ENCODE results near the gene BMERB1.

Gene BMERB1

DNA sequence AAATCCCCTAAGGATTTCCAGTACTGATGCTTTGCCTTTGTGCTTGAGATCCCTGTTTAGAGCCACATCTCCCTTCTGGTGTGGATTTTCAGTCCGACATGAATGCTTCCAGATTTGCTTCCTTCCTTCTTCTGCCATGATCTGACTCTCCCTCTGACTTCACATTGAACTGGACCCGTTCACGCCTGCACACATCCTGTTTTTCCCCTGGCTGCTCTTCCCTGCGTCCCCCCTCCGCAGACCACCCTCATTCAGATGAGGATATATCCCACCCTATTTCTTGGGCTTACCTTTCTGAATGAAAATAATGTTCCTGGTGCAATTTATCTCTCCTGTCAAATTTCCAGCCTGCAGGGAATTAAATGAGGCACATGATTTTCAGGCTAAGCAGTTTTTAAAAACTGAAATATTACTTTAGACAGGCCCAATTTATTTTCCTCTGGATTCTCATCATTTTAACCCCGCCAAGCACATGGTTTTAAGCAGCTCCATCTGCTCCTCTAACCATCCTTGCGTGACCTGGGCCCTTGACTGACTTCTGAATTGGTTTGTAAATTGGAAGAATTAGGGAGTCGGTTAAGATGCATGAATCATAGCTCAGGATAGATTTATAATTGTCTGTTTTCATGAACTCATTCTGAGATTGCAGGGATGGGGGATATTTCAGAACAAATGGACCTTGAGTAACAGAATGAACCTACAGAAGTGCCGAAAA, 59.2 kb downstream of the BMERB1 start:
- no peak for DNase-seq (ENCODE audit: extremely low read depth in 1 of 2, low read depth in 1 of 2)

DNA sequence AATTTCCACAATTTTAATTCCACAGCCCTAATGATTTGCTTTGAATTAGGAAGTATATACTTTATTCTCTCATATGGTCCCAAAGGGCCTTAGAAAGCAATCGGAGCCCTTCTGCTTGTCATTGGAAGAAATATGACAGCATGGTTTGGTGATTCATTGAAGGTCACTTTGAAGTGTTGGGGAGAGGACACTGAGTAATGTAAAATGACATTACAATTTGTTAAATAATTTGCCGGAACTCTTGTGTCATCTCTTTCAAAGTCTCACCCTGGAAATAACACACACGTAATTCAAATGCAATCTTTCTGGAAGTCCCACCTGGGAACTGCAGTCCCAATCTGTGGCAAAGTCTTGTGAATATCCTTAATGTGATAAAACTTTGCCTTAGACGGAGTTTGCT, 59.8 kb downstream of the BMERB1 start:
- DNase-seq (ENCODE audit: extremely low read depth in 1 of 2, low read depth in 1 of 2) = no peak

DNA sequence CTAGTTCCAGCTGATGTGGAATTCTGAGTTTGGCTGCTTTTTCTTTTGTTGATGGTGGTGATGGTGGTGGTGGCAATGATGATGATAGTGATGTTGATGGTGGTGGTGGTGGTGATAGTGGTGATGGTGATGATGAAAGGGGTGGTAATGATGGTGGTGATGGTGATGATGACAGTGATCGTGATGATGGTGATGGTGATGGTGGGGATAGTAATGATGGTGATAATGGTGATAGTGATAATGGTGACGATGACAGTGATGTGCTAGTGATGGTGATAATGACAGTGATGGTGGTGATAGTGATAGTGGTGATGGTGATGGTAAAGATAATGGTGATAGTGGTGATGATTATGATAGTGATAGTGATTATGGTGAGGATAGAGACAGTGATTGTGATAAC, 61.5 kb downstream of the BMERB1 start:
- DNase-seq (ENCODE audit: extremely low read depth in 1 of 2, low read depth in 1 of 2) = no peak

DNA sequence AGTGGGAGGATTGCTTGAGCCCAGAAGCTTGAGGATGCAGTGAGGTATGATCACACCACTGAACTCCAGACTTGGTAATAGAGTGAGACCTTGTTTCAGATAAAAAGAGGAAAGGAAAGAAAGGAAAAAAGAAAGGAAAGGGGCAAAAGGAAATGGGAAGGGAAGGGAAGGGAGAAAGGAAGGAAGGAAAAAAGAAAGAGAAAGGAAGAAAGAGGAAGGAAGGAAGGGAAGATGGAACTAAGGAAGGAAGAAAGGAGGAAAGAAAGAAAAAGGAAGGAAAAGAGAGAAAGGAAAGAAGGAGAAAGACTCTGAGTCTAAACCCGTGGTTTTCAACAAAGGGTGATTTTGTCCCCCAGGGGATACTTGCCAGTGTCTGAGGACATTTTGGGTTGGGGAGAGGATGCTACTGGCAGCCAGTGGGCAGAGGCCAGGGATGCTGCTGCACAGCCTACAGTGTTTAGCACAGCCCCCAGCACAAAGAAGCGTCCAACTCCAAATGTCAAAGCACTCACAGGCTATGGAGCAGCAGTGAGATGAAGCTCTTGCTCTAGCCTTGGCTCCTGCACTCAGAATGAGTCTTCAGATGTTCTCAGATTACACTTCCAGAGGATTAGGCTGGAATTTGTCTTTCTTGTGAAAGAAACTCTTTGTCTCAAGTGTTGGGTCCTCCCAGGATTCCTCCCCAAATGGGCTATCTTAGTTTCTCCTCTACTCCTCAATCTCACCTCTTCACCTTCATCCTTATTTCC, 64.2 kb downstream of the BMERB1 start:
- DNase-seq (ENCODE audit: extremely low read depth in 1 of 2, low read depth in 1 of 2) = no peak

GRCh38 chr16:15502041-15502725, 67.8 kb downstream of the BMERB1 start:
- DNase-seq (ENCODE audit: extremely low read depth in 1 of 2, low read depth in 1 of 2) = no peak

DNA sequence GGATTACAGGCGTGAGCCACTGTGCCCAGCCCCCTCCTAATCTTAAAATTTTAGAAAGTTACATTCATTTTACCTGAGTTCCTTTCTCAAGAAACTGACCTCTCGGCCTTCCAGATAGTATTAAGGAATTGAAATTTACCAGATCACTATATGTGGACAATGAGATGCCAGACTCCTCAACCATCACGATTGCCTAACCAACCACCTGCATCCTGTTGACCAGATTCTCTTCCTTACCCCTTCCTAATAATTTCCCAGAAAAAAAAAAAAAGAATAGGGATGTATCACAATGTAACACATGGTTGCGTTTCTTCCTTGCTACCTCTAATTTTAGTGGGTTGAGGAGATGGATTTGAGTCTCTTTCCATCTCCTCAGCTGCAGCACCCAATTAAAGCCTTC, 72.1 kb downstream of the BMERB1 start:
- no peak for DNase-seq (ENCODE audit: extremely low read depth in 1 of 2, low read depth in 1 of 2)

DNA sequence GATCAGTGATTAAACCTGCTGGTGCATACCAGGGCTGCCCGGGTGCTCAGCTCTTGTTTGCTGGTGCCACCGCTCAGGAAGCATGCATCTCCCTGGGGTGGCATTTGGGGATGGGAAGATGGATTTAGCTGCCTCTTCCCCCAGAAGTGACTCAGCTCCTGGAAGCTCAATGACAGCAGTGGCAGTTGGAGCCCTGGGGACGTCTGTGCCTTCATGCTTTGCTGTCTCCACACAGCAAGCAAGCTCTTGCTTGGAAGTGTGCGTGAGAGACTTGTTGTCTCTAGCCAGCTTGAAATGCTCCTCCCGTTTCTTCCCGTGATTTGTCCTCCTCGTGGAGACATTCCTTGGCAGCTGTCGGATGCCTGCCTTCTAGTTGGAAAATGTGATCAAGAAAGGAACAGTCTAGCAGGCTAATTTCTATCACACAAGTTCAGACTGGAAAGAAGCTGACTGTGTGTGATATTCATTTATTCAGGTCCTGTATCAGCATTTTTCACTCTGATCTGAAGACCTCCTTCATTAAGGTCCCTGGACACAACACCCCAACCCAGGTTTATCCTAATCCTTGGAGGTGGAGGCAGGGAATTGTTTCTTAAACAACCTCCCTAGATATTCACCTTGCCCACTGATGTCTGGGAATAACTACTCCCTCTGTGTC, 73.0 kb downstream of the BMERB1 start:
- no peak for DNase-seq (ENCODE audit: extremely low read depth in 1 of 2, low read depth in 1 of 2)

DNA sequence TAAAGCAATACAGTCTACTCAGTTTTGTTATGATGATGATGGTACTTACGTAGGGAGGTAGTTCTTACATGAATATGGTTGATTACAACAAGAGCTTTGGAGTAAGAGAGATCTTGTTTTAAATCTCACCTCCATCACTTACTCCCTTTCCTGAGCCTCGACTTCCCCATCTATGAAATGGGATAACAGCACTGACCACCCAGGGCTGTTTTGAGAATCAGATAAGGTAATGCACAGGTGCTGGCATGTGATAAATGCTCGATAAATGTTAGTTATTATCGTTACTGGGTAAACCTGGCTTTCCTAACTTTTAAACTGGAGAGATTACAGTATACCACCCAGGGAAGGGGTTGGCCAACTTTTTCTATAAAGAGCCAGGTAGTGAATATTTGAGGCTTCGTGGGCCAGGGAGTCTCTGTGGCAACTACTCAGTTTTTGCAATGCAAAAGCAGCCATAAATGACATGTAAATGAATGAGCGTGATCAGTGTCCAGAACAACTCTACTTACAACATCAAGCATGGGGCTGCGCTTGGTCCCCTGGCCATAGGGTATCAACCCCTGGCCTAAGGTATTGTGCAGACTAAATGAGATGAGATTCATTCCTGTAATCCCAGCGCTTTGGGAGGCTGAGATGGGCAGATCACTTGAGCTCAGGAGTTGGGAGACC, 73.7 kb downstream of the BMERB1 start:
- no peak for DNase-seq (ENCODE audit: extremely low read depth in 1 of 2, low read depth in 1 of 2)

DNA sequence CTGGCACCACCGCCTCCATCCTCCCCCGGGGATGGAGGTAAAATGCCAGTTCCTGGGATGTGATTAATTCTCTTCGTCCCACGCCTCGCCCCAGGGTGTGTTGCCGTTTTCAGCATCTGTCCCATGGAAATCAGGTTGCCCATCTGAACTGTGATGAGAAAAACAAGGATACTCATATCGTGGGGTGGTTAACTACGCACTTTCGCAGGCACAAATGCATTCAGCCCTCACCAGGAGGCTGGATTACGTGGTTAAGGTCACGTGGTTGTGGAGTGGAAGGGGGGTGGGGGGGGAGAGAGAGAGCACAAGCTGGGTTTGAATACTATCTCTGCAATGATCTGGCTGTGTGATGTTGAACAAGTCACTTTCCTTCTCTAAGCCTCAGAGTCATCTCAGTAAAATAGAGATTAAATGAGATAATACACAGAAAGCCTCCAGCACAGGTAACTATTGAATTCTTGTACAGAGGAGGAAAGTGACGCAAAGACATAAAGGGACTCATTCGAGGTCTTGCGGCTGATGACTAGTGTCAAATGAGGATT, 74.7 kb downstream of the BMERB1 start:
- no peak for DNase-seq (ENCODE audit: extremely low read depth in 1 of 2, low read depth in 1 of 2)

- DNase-seq (ENCODE audit: extremely low read depth in 1 of 2, low read depth in 1 of 2) = peak in 1 of 2 donors; percentile 7
Measured at GRCh38 chr16:15509593-15510535, 75.5 kb downstream of the BMERB1 start.

DNA sequence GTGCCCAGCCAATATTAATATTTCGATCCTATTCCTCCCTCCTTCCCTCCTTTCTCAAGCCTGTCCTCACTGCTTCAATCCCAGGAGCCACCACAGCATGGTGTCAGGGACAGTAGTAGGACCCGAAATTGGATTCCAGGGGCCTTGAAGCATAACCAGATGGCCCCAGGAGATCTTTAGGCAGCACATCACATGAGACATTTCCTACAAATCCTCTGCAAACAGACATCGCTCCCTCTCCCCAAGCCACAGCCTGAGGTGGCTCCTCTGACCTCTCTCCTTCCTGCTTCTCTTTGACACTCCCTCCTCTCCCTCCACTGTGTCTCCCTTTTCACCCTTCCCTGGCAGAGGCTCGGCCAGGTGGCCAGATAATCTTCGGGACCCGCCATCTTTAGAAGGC, 76.6 kb downstream of the BMERB1 start:
- no peak for DNase-seq (ENCODE audit: extremely low read depth in 1 of 2, low read depth in 1 of 2)

DNA sequence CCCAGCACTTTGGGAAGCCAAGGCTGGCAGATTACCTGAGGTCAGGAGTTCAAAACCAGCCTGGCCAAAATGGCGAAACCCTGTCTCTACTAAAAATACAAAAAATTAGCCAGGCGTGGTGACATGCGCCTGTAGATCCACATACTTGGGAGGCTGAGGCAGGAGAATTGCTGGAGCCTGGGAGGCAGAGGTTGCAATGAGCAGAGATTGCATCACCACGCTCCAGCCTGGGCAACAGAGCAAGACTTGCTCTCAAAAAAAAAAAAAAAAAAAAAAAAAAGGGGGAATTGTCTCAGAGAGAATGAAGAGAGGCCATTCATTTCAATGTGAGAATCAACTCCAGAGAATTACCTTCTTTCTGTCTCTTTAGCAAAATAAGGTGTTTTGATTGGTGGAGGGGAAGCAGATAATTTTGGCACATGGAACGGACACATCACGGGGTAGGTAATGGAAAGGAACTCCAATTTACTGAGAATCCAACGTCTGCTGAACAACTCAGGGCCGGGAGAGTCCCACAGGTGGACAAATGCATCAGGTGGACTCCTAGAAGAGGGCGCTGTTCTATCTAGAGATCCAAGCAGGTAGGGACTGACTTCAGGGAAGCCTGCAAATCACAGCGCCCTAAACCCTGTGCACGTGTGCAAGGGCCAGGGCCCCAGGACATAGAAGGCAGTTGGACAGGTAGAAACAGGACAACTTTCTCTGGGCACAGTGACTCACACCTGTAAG, 77.5 kb downstream of the BMERB1 start:
- no peak for DNase-seq (ENCODE audit: extremely low read depth in 1 of 2, low read depth in 1 of 2)

DNA sequence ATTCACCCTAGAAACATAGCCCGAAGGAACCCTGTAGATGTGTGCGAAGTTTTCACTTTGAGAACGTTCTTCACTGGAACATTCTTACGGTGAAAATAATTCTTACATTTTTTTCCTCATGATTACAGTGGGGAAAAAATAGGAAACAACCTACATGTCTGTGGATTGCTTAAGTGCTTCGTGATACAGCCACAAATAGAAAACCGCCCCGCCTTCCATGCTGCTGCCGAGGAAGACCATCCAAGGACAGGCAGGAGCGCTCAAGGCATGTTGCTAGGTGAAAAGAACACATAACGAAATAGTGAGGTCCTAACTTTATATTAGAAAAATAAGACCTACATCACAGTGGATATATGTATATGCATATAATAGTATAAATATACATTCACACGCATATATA, 78.8 kb downstream of the BMERB1 start:
- no peak for DNase-seq (ENCODE audit: extremely low read depth in 1 of 2, low read depth in 1 of 2)

GRCh38 chr16:15515992-15516391, 81.6 kb downstream of the BMERB1 start:
- no peak for DNase-seq (ENCODE audit: extremely low read depth in 1 of 2, low read depth in 1 of 2)

- DNase-seq (ENCODE audit: extremely low read depth in 1 of 2, low read depth in 1 of 2) = no peak
Measured at GRCh38 chr16:15516609-15517008, 82.2 kb downstream of the BMERB1 start.

DNA sequence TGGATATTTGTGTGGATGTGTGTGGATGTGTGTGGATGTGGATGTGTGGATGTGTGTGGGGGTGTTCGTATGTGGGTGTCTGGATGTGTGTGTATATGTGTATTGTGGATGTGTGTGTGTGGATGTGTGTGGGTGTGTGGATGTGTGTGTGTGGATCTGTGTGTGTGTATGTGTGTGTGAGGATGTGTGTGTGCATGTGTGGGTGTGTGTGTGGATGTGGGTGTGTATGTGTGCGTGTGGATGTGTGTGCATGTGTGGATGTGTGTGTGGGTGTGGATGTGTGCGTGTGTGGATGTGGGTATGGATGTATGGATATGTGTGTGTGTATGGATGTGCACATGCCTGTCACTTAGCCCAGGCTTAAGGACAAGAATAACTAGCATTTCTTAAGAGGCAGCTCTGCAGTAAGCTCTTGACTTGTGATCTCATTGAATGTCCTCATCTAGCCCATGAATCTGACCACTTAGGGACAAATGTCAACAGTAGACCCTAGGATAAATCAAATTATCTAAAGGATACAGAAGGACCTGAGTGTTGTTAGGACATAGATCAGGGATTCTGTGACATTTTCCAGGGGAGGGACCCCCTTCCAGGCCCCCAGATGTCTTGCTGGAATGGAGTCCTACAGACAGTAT, 83.5 kb downstream of the BMERB1 start:
- DNase-seq (ENCODE audit: extremely low read depth in 1 of 2, low read depth in 1 of 2) = no peak

GRCh38 chr16:15518381-15519351, 84.3 kb downstream of the BMERB1 start:
- DNase-seq (ENCODE audit: extremely low read depth in 1 of 2, low read depth in 1 of 2) = no peak
